GM23248 (cell line): ENCODE results near the gene PSMD14.

Experiments used
- EZH2 ChIP-seq: fragments of 200-600 bp; sonication (generic); IDR thresholded peaks from 2 replicates; pipeline ENCODE4 v1.6.1; 2018; ENCODE audit warnings: antibody characterized with exemption, mild to moderate bottlenecking; ENCODE audit not compliant: insufficient read depth, poor library complexity, severe bottlenecking
- EZH2phosphoT487 ChIP-seq: fragments of 200-600 bp; sonication (generic); IDR thresholded peaks from 2 replicates; pipeline ENCODE4 v1.6.1; 2018; ENCODE audit warnings: antibody characterized with exemption, moderate library complexity, mild to moderate bottlenecking, low read depth; ENCODE audit not compliant: insufficient read depth

DNA sequence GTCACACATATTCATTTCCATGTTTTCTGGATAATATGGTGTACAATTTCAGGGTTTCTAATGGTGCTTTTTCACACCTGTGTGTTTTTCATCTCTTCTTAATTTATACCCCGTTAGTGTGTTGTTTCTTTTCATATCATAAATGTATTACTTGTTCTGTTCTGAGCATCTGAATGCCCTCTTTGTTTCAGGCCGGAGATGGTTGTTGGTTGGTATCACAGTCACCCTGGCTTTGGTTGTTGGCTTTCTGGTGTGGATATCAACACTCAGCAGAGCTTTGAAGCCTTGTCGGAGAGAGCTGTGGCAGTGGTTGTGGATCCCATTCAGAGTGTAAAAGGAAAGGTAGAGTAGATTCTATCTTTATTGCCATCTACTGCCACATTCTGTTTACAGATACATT lies 62.8 kb downstream of the PSMD14 start:
- TF ChIP-seq EZH2: no peak
- no peak for TF ChIP-seq EZH2phosphoT487
